HG03432 (cell line): ENCODE data around the gene GDPGP1.

ENCODE experiments used
- ATAC-seq: cut with Tn5 transposase; IDR thresholded peaks from one replicate; pipeline ENCODE4 v1.9.1; 2021; ENCODE audit warnings: mild to moderate bottlenecking, moderate library complexity; ENCODE audit not compliant: unreplicated experiment

Gene GDPGP1

DNA sequence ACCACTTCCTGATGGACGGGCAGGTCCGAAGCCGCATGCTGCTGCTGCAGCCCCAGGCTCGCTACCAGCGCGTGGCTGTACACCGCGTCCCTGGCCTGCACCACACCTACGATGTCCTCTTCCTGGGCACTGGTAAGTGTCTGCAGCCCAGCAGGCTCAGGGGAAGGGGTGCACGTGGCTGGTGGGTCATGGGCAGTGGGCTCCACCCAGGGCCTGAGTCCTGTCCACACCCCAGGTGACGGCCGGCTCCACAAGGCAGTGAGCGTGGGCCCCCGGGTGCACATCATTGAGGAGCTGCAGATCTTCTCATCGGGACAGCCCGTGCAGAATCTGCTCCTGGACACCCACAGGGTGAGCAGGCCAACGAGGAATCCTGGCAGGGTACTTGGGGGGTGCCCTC lies 9.0 kb upstream of the GDPGP1 start:
- ATAC-seq: no peak

DNA sequence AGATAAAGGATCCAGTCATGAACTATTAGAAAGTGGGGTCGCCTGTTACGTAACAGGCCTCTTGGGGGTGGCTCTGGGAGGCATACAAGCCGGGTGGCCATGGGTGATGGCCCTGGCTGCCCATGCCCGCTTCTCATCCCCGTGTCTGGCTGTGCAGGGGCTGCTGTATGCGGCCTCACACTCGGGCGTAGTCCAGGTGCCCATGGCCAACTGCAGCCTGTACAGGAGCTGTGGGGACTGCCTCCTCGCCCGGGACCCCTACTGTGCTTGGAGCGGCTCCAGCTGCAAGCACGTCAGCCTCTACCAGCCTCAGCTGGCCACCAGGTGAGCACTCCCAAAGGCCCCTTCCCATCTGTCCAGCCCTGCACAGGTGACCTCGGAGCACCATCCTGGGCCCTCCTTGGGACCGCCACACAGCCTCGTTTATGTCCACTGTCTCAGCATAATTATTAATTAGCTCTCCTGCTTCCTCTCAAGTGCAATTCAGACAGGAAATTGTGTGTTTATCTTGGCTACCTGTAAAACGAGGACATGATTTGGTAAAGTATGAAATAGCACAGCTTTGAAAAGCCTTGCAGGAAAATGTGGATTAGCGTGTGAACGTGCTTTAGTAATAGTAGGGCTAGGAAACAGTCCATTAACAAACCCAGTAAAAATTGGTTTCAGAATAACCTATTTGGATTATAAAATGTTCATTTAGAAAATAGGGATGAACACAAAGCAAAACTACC lies 8.3 kb upstream of the GDPGP1 start:
- ATAC-seq: no peak

DNA sequence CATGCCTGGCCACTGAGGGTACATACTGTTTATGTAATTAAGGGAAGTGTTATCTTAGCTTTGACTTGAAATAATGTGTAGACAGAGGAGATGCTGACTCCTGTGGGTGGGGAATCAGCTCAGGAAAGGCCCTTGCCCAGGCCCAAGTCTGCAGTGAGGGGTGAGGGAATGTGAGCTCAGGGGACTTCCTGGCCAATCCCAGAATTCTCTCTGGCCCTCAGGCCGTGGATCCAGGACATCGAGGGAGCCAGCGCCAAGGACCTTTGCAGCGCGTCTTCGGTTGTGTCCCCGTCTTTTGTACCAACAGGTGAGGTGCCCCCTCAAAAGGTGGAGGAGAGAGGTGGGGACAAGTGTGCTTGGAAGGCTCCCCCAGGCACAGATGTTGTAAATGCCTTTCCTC lies 6.7 kb upstream of the GDPGP1 start:
- ATAC-seq: no peak

DNA sequence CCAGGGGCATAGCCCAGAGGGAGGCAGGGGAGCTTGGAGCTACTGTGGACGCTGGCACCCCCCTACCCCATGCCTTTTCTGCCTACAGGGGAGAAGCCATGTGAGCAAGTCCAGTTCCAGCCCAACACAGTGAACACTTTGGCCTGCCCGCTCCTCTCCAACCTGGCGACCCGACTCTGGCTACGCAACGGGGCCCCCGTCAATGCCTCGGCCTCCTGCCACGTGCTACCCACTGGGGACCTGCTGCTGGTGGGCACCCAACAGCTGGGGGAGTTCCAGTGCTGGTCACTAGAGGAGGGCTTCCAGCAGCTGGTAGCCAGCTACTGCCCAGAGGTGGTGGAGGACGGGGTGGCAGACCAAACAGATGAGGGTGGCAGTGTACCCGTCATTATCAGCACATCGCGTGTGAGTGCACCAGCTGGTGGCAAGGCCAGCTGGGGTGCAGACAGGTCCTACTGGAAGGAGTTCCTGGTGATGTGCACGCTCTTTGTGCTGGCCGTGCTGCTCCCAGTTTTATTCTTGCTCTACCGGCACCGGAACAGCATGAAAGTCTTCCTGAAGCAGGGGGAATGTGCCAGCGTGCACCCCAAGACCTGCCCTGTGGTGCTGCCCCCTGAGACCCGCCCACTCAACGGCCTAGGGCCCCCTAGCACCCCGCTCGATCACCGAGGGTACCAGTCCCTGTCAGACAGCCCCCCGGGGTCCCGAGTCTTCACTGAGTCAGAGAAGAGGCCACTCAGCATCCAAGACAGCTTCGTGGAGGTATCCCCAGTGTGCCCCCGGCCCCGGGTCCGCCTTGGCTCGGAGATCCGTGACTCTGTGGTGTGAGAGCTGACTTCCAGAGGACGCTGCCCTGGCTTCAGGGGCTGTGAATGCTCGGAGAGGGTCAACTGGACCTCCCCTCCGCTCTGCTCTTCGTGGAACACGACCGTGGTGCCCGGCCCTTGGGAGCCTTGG lies 5.9 kb upstream of the GDPGP1 start:
- no peak for ATAC-seq

DNA sequence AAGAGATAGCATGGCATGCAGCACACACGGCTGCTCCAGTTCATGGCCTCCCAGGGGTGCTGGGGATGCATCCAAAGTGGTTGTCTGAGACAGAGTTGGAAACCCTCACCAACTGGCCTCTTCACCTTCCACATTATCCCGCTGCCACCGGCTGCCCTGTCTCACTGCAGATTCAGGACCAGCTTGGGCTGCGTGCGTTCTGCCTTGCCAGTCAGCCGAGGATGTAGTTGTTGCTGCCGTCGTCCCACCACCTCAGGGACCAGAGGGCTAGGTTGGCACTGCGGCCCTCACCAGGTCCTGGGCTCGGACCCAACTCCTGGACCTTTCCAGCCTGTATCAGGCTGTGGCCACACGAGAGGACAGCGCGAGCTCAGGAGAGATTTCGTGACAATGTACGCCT lies 5.0 kb upstream of the GDPGP1 start:
- ATAC-seq: no peak

DNA sequence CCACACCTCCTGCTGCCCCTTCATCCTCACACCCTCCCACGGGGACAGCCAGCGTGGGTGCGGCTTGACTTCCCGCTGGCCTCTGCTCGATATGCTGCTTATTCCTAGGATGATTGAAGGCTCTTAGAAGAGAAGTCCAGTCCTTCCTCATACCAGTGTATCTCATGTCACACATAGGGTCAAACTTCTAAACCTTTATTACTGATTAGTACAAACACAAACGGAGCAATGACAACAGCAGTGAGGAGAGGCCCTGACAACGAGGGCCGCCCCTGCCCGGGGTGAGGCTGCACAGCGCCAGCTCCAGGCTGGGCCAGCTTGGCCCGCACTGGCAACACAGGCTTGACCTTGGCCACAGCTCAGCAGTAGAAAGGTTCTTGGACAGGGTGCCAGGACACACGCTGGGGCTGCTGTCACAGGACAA lies 3.9 kb upstream of the GDPGP1 start:
- ATAC-seq: no peak

DNA sequence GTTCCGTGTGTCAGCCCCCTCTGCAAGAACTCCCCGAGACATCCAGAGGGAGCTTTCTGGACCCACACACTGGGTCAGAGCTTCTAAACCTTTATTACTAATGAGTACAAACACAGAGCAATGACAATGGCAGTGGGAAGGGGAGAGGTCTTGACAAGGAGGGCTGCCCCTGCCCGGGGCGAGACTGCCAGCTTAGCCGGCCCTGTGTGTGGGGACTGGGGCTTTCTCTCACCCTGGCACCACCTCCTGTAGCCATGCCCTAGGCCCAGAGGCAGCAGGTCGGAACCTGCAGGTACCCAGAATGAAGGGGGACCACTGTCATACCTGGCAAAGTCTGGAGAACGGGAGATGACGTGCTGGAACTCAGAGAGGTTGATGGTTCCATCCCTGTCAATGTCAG lies 3.4 kb upstream of the GDPGP1 start:
- ATAC-seq: no peak

DNA sequence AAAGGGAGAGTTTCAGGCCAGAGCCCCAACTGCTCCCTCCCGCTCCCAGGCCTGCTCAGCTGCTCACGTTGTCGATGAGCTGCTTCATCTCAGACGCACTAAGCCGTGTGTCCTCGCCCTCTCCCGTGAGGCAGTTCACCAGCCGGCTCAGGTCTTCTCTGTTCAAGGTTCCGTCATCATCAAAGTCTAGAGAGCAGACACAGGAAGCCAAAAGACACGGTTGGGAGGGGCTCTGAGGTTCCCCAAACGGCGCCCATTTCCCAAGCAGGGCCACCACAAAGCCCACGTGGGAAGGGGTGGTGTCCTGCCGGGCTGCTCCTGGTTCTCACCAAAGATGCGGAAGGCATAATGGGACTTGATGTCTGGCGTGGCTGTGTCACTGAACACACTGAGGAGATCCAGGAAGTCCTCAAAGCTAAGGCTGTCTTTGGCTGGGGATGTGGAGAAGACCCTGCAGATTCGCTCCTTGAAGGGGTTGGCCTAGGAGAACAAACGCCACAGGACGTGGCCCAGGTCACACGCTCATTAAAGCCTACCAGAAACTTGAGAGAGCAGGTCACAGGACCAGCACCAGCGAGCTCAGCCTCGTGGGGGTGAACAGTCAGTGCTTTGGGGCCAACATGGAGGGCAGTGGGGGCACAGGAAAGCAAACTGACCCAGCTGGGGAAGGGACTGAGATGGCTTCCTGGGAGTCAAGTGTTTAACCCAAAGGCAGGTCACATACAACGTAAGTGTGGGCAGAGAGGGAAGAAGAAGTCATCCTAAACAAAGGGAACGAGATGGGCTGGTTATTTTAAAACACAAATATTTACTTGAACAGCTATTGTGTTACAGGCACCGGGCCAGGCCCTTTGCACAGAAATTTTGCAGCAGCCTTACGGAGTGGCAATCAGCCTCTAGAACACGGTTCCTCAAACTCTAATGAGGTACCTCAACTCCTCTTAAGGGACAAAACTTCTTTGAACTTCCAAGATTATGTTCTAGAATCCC lies 2.7 kb upstream of the GDPGP1 start:
- ATAC-seq: no peak

DNA sequence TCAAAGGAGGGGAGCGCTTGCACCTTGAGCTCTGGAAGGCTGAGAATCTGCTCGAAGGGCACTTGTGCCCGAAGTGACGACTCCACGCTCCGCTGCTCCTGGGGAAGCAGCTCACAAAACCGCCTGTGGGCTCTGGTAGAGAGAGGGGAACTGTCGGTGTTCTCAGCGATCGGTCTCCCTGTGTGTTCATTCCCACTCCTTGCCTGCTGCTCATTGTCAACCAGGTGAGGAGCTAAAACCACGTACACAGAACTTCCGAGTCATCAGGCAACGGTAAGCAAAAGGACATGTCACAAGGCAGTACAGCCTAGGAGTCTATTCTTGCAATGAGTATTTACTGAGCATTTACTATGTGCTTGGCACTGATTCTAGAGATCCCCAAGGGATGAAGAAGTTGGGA lies 1.8 kb upstream of the GDPGP1 start:
- ATAC-seq: no peak

DNA sequence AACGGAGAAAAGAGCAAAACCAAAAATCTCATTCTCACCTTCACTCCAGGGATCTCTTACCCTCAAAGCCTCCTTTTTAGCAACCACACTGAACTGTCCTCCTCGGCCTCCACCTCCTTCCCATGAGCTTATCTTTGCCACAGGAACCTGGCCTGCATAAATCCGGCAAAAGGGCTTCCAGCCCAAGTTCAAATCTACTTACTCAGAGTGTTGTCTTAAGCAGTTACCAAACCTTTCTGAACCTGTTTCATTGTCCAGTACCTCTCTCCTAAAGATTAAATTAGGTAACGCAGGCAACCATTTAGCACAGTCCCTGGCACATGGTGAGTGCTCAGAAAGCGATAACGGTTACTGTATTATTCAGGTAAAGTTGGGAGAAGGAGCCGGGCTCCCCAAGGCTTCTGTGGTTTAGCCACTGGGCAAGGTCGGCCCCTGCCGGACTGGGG lies 1.0 kb upstream of the GDPGP1 start:
- no peak for ATAC-seq

DNA sequence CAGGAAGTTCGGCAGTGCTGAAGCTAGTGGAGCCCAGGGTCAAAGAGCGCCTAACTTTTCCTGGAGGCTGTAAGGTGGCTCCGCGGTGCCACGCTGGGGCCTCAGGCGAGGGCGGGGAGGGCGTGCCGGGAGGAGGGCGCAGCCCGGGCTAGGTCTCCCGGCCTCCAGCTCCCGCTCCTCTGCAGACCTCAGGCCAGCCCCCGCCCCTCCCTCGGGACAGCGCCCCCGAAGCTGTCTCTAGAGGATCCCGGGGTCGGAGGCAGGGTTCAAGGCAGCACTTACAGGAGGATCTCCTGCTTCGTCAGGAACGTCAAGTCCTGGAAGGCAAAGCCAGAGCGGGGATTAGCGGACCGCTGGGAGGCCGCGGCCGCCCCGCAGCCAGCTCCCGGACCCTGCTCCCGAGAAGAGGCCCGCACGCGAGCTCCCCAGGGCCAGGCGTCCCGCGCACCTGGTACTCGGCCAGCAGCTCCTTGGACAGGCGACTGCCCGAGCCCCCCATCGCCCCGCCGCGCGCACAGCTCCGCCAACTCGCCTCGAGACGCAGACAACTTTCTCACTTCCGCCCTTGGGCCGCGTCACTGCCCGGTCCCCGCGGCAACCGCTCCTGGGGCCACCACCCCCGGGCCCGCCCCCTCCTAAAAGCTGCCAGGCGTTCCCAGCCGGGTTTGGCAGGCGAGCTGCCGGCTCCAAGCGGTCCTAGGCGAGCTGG lies 468 bp upstream of the GDPGP1 start, which contains the start of gene CIB1:
CIB1 (minus strand) TSS at position 555 of the 709 bp plus-strand sequence; CDS start at position 499, 56 bp downstream.
- peak; percentile 85 for ATAC-seq

DNA sequence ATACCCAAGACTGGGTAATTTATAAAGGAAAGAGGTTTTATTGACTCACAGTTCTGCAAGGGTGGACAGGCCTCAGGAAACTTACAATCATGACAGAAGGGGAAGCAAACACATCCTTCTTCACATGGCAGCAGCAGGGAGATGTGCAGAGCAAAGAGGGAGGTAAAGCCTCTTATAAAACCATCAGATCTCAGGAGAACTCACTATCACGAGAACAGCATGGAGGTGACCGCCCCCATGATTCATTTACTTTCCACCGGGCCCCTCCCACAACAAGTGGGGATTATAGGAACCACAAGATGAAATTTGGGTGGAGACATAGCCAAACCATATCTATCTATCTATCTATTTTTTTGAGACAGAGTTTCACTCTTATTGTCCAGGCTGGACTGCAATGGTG lies 5.4 kb downstream of the GDPGP1 start:
- ATAC-seq: no peak

DNA sequence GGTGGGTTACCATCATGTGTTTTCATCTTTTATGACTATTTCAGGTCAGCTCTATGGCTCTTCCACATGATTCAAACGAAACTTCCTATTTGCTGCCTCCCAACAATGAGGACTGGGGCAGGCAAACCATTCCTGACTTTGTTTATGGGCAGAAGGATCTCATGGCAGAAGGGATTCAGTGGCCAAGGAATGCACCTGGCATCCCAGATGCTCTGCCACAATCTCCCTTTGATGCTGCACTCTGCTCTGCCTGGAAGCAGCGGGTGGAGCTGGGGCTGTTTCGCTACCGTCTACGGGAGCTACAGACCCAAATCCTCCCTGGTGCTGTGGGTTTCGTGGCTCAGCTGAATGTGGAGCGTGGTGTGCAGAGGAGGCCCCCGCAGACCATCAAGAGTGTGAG lies 6.8 kb downstream of the GDPGP1 start:
- ATAC-seq: no peak

DNA sequence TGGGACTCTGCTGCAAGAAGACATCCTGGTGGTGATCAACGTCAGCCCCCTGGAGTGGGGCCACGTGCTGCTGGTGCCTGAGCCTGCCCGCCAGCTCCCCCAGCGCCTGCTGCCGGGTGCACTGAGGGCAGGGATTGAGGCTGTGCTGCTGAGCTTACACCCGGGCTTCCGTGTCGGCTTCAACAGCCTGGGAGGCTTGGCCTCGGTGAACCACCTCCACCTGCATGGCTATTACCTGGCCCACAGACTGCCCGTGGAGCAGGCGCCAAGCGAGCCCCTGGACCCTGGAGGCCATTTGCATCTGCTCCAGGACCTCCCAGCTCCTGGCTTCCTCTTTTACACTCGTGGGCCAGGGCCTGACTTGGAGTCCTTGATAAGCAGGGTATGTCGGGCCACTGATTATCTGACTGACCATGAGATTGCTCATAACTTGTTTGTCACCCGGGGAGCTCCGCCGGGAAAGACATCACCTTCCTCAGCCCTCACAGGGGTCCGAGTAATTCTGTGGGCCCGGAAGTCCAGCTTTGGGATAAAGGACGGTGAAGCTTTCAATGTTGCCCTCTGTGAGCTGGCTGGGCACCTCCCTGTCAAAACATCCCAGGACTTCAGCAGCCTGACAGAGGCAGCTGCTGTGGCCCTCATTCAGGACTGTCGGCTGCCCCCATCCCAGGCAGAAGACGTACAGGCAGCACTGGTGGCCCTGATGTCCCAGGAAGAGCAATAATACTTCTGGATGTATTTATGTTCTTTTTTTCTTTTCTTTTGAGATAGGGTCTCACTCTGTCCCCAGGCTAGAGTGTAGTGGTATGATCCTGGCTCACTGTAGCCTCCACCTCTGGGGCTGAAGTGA lies 7.6 kb downstream of the GDPGP1 start:
- no peak for ATAC-seq

DNA sequence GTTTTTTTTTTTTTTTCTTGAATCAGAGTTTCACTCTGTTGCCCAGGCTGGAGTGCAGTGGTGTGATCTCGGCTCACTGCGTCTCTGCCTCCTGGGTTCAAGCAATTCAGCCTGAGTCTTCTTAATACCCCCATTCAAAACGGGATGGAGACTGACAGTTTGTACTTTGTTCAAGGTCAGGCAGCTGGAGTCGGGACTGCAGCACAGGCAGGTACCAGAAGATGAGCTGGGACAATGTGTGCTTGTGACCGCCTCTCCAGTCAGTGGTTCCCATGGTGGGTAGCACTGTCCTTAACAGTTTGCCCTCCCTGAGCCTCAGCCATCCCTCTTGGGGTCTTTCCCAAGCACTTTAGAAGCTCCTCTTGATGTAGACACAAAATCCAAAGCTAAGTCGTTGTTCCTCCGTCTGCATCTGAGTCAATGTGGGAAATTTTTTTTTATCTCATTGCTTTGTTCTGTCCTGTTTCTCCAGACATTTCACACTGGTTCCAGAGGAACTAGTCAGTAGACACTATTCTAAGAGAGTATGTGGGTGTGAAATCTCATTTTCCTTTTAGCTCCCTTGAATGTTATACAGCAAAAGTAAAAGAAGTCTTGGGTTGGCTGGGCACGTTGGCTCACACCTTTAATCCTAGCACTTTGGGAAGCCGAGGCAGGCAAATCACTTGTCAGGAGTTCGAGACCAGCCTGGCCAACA lies 10.1 kb downstream of the GDPGP1 start:
- ATAC-seq: no peak

DNA sequence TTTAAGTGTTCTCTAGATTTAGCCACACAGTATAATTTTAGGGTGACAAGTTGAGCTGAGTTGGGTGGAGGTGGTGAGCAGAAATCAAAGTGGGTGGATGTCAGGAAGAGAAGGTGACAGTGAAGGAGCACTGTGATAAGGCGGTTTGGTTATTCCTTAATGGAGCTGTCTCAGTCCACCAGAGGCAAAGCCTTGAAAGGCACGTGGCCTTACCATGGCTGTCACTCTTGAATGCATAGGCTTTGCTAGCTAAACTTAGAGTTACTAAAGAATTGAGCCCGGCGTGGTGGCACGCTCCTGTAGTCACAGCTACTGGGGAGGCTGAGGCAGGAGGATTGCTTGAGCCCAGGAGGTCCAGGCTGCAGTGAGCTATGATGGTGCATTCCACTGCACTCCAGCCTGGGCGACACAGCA lies 14.8 kb downstream of the GDPGP1 start:
- no peak for ATAC-seq

DNA sequence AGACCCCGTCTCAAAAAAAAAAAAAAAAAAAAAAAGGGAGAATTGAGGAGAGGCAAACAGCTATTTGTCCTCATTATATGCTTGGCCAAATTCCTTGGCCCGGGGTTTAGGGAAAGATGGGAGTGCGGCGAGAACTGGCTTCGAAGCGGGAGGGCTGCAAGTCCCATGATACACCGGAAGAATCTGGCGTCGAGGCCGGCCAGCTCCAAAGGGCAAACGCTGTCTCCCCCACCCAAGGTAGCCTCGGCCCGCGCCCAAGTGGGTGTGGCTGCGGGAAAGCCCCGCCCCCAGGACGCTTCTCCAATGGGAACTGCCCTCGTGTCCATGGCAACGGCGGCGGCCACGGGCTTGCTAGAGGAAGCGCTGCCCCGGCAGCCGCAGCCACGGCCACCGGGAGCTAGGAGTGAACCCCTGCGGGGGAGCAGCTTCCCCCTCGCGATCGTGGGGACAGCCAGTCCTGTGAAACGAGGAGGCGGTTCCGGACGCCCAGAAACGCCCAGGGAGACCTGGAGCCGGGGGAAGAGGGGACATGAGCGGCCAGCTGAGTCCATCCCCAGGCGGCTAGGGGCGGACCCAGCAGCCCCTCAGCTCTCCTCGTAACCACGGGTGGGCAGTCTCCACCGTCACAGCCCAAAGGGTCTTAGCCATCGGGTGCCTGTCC lies 15.3 kb downstream of the GDPGP1 start, which contains the start of gene TTLL13:
TTLL13 (plus strand) TSS at position 354 of the 661 bp plus-strand sequence. CDS start 1,075 bp downstream, outside the sequence.
- peak; percentile 85 for ATAC-seq

DNA sequence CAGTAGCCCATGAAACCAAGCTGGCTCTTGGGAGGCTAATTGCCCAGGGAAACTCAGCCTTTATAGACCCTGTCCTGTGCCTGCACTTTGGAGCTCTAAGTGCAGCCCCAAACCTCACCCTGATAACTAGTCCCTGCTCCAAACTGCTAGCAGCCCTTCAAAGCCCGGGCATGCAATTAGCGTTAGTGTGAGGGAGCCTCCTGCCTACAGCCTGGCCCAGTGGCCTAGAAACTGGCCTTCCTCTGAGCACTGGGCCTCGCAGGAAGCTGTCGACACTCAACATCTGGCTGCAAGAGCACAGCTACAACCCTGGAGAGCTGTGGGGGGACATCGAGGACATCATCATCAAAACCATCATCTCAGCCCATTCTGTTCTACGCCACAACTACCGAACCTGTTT lies 23.8 kb downstream of the GDPGP1 start:
- ATAC-seq: no peak
